ENCODE results near the gene ULK3.

- TF ChIP-seq EZH2 (IDR thresholded peaks at IDR 0.05; ENCODE audit: borderline replicate concordance) (no peak), CTCF (IDR thresholded peaks at IDR 0.05; ENCODE audit: poor library complexity) (no peak)
These were observed 42.3 kb downstream of the ULK3 start for GRCh38 chr15:74800559-74801094.

Measured in hepatocyte (in vitro differentiated cells).